Stomach smooth muscle (tissue), 2 donors: ENCODE results near the gene TP73.

Experiments
- H3K27ac ChIP-seq: one replicate; pipeline ENCODE4 v1.7.0; 2013; ENCODE audit warnings: mild to moderate bottlenecking, low read length, inconsistent platforms
- H3K27me3 ChIP-seq, 2 donors: one replicate each; pipeline ENCODE4 v1.7.0; 2013; ENCODE audit warnings: low read length in 2 of 2; ENCODE audit not compliant: insufficient read depth in 2 of 2, control insufficient read depth in 1 of 2
- H3K36me3 ChIP-seq, 2 donors: one replicate each; pipeline ENCODE4 v1.7.0; 2013; ENCODE audit warnings: low read length in 2 of 2; ENCODE audit not compliant: control insufficient read depth in 2 of 2, insufficient read depth in 2 of 2
- H3K4me1 ChIP-seq: one replicate; pipeline ENCODE4 v1.7.0; 2013; ENCODE audit warnings: low read length; ENCODE audit not compliant: control insufficient read depth, insufficient read depth
- H3K4me3 ChIP-seq, 2 donors: one replicate each; pipeline ENCODE4 v1.7.0; 2013; ENCODE audit warnings: low read length in 2 of 2
- H3K9ac ChIP-seq, 2 donors: one replicate each; pipeline ENCODE4 v1.7.0; 2013; ENCODE audit warnings: low read length in 2 of 2, mild to moderate bottlenecking in 1 of 2
- H3K9me3 ChIP-seq, 2 donors: one replicate each; pipeline ENCODE4 v1.7.0; 2013; ENCODE audit warnings: low read length in 2 of 2; ENCODE audit not compliant: control insufficient read depth in 2 of 2
- donor health status: healthy.
- donor health status: Pancreatic carcinoma.

TP73 gene

GRCh38 chr1:3774276-3774945 lies 122.1 kb downstream of the TP73 start:
- no peaks in the 10 kb centered on the region for H3K27me3 ChIP-seq
- no peak overlapping the region for H3K4me3 ChIP-seq
- no peaks in the 10 kb centered on the region for H3K9me3 ChIP-seq
- peaks cover 5 to 6% of the 10 kb centered on the region in 2 donors for H3K36me3 ChIP-seq
- H3K4me1 ChIP-seq = peaks cover 33% of the 10 kb centered on the region
- H3K9ac ChIP-seq = no peak overlapping the region
- H3K27ac ChIP-seq = peak overlapping the region; percentile 58

GRCh38 chr1:3774946-3775489 lies 122.7 kb downstream of the TP73 start:
- Histone ChIP-seq H3K4me3 (no peak overlapping the region), H3K36me3 (peaks cover 11 to 12% of the 10 kb centered on the region in 2 donors), H3K9me3 (no peaks in the 10 kb centered on the region), H3K4me1 (peaks cover 33% of the 10 kb centered on the region), H3K27me3 (no peaks in the 10 kb centered on the region), H3K27ac (no peak overlapping the region), H3K9ac (no peak overlapping the region)

- Histone ChIP-seq H3K4me1 (peaks cover 32% of the 10 kb centered on the region), H3K4me3 (no peak overlapping the region), H3K36me3 (peaks cover 16 to 17% of the 10 kb centered on the region in 2 donors), H3K9ac (no peak overlapping the region), H3K9me3 (no peaks in the 10 kb centered on the region), H3K27ac (no peak overlapping the region), H3K27me3 (no peaks in the 10 kb centered on the region)
Observed at GRCh38 chr1:3775490-3776230, 123.3 kb downstream of the TP73 start.

- H3K36me3 ChIP-seq = peaks cover 21 to 23% of the 10 kb centered on the region in 2 donors
- no peak overlapping the region for H3K9ac ChIP-seq
- H3K9me3 ChIP-seq = no peaks in the 10 kb centered on the region
- H3K4me3 ChIP-seq = no peak overlapping the region
- no peaks in the 10 kb centered on the region for H3K27me3 ChIP-seq
- H3K4me1 ChIP-seq = peaks cover 25% of the 10 kb centered on the region
- no peak overlapping the region for H3K27ac ChIP-seq
Observed at GRCh38 chr1:3776231-3776961, 124.1 kb downstream of the TP73 start.

GRCh38 chr1:3777078-3777547 lies 124.8 kb downstream of the TP73 start:
- Histone ChIP-seq H3K36me3 (peaks cover 26 to 30% of the 10 kb centered on the region in 2 donors), H3K27me3 (no peaks in the 10 kb centered on the region), H3K27ac (no peak overlapping the region), H3K9ac (no peak overlapping the region), H3K9me3 (no peaks in the 10 kb centered on the region), H3K4me3 (no peak overlapping the region), H3K4me1 (peaks cover 18% of the 10 kb centered on the region)

GRCh38 chr1:3777647-3778589 lies 125.6 kb downstream of the TP73 start:
- Histone ChIP-seq H3K9me3 (no peaks in the 10 kb centered on the region), H3K27me3 (no peaks in the 10 kb centered on the region), H3K27ac (no peak overlapping the region), H3K36me3 (peaks cover 34 to 37% of the 10 kb centered on the region in 2 donors), H3K9ac (no peak overlapping the region), H3K4me1 (peaks cover 14% of the 10 kb centered on the region), H3K4me3 (no peak overlapping the region)

GRCh38 chr1:3778590-3779264 lies 126.4 kb downstream of the TP73 start:
- Histone ChIP-seq H3K9ac (no peak overlapping the region), H3K36me3 (peaks cover 35 to 41% of the 10 kb centered on the region in 2 donors), H3K27ac (no peak overlapping the region), H3K4me1 (peaks cover 6% of the 10 kb centered on the region), H3K4me3 (no peak overlapping the region), H3K9me3 (no peaks in the 10 kb centered on the region), H3K27me3 (no peaks in the 10 kb centered on the region)

GRCh38 chr1:3779265-3779911 lies 127.1 kb downstream of the TP73 start:
- Histone ChIP-seq H3K9me3 (no peaks in the 10 kb centered on the region), H3K27ac (no peak overlapping the region), H3K9ac (no peak overlapping the region), H3K27me3 (no peaks in the 10 kb centered on the region), H3K4me1 (peaks cover 2% of the 10 kb centered on the region), H3K4me3 (no peak overlapping the region), H3K36me3 (peaks cover 39 to 47% of the 10 kb centered on the region in 2 donors)

- Histone ChIP-seq H3K36me3 (peaks cover 41 to 52% of the 10 kb centered on the region in 2 donors), H3K4me3 (no peak overlapping the region), H3K9ac (no peak overlapping the region), H3K9me3 (no peaks in the 10 kb centered on the region), H3K4me1 (peaks cover 2% of the 10 kb centered on the region), H3K27ac (no peak overlapping the region), H3K27me3 (no peaks in the 10 kb centered on the region)
Observed at GRCh38 chr1:3779912-3780416, 127.6 kb downstream of the TP73 start.
